DMS79 treated with DMSO at 0.1 percent for 48 hours (cell line): ENCODE results near the gene ZKSCAN3.
"Not testable (repeated sequence)": the region's sequence is repeated elsewhere in the genome, so short reads cannot be mapped to it uniquely, and the experiment has no call there.

Source experiments
- DNase-seq: peaks from one replicate; lab custom pipeline; 2025; lab: John Stamatoyannopoulos, UW

Gene ZKSCAN3

DNA sequence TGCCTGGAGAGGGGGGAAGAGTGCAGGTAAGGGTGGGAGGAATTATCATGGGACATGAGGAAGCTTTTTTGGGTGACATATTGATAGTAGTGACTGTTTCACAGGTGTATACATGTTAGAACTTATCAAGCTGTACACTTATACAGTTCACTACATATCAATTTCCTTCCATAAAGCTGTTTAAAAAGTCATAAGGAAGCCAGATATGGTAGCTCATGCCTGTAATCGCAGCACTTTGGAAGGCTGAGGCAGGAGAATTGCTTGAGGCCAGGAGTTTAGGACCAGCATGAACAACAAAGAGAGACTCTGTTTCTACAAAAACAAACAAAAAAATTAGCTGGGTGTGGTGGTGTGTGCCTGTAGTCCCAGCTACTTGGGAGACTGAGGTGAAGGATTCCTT is 28.1 kb downstream of the ZKSCAN3 start:
- no peak for DNase-seq

GRCh38 chr6:28378644-28379043 is 28.9 kb downstream of the ZKSCAN3 start:
- no peak for DNase-seq

- DNase-seq = no peak
Measured at GRCh38 chr6:28380381-28380780, 30.6 kb downstream of the ZKSCAN3 start.

DNA sequence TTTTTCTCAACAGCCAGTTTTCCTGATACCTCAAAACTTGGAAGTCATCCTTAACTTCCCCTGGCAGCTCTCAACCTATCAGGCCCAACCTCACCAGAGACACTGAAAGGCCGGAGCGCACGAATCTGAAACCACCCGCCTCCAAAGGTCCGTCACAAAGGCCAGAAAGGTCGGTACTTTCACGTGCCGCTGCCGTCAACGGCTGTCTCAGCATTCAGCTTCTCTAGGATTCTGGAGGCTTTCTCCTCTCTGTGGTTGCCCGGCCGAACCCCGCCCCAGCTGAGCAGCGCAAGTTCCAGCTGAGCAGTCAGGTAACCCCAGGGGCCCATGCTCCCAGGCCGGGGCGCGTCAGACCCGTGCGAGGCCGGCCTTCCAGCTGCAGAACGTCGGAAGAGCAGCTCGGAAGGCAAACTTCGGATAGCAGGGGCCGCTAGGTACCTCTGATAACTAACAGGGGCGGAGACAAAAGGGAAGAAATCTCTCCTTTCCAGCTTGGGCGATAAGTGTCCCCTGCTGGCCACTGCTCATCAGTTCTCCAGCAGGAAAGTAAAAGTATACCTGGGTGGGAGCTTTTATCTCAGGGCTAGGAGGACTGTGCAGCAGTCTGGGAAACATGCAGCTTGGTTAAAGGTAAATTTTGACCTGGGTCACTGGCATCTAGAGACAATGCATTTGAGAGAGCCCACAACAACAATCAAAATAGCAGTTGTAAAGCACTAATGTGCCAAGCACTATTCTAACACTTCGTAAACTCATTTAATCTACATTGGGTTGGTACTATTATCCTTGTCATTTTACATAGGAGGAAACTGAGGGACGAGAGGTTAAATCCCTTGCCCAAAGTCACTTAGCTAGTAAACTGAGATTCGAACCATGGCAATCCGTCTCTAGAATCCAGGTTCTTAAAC is 33.7 kb downstream of the ZKSCAN3 start:
- peak; percentile 83 for DNase-seq

DNA sequence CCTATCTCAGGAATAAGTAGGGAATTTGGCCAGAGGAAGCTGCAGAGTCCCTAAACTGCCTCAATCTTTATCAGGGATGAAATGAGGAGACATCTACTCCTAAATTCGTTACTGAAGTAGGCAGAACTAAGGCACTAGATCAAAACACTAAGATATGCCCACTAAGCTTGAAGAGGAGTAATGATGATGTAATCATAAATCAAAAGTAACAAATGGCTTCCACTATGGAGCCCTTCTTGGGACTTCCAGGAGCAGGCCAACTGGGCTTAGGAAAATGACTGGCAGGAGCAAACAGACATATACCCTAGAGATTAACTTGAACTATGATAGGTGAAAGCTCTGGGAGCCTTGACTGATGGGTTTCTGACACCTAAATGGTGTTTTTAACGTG is 34.4 kb downstream of the ZKSCAN3 start:
- no peak for DNase-seq

GRCh38 chr6:28390688-28391087 is 40.9 kb downstream of the ZKSCAN3 start:
- no peak for DNase-seq

- DNase-seq = no peak
Measured at GRCh38 chr6:28393912-28394662, 44.3 kb downstream of the ZKSCAN3 start.

- no peak for DNase-seq
Measured at GRCh38 chr6:28395918-28396317, 46.2 kb downstream of the ZKSCAN3 start.

DNA sequence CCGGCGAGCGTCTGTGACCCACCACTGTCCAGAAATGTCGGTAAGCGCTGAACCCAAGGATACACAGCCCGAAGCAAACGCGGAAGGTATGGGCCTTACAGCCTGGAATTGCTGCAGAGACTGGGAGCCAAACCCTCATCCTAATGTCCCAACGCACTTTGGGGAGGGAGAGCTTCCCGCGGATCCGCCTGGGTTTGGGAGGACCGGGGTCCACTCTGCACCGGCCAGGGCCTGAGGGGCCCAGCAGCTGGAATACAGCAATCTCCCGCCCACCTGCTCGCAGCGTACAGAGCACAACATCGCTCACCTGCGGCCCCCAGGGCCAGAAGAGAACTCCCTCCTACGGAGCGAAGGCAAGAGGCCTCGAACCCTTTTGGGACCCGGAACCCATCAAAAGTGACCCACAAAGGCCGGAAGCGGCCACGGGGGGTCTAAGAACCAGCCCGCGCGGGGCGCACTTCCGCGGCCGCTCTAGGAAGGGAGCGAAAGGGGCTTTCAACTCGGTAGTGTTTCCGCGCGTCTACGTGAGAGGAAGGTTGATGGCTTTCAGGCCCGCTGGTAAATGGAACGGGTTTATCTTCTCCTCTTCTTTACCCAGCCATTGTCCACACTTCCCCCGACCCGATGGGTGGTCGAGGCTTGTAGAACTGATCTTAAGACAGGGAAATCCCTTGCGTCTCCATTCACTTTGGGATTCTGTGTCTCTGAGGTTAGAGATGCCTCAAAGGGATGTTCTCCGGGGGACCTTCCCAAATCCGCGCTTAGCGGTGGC is 49.8 kb downstream of the ZKSCAN3 start, which contains the start of gene ZSCAN12:
TSS of gene ZSCAN12 (minus strand) at position 398 of the 772 bp plus-strand sequence. CDS start 1,342 bp downstream, outside the sequence.
- peak; percentile 70 for DNase-seq

GRCh38 chr6:28400122-28400451 is 50.3 kb downstream of the ZKSCAN3 start:
- DNase-seq = no peak

GRCh38 chr6:28401172-28401571 is 51.4 kb downstream of the ZKSCAN3 start:
- DNase-seq = no peak

GRCh38 chr6:28402197-28402596 is 52.5 kb downstream of the ZKSCAN3 start:
- DNase-seq = peak; percentile 23

DNA sequence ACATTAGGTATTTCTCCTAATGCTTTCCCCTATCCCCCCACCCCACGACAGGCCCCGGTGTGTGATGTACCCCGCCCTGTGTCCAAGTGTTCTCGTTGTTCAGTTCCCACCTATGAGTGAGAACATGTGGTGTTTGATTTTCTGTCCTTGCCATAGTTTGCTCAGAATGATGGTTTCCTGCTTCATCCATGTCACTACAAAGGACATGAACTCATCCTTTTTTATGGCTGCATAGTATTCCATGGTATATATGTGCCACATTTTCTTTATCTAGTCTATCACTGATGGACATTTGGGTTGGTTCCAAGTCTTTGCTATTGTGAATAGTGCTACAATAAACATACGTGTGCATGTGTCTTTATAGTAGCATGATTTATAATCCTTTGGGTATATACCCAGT is 54.2 kb downstream of the ZKSCAN3 start:
- not testable (repeated sequence) for DNase-seq

- DNase-seq = no peak
Measured at GRCh38 chr6:28407401-28407800, 57.7 kb downstream of the ZKSCAN3 start.

- DNase-seq = no peak
Measured at GRCh38 chr6:28408076-28408802, 58.5 kb downstream of the ZKSCAN3 start.

DNA sequence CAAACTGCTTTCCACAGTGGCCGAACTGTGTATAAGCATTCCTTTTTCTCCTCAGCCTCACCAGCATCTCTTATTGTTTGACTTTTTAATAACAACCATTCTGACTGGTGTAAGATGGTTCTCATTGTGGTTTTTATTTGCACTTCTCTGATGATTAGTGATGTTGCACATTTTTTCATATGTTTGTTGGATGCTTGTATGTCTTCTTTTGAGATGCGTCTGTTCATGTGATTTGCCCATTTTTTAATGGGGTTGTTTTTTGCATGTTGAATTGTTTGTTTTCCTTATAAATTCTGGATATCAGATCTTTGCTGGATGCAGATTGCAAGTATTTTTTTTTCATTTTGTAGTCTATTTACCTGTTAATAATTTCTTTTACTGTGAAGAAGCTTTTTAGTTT is 61.0 kb downstream of the ZKSCAN3 start:
- DNase-seq = no peak

- DNase-seq = no peak
Measured at GRCh38 chr6:28413681-28414080, 63.9 kb downstream of the ZKSCAN3 start.
